GM23248 (cell line): ENCODE results near the gene TH. TPM values are rescaled to one million over a fixed set of nuclear protein-coding genes. Genes with fewer than 3 reads are reported as not detected.

Source experiments
- DNase-seq: peaks from one replicate; pipeline ENCODE4 v3.0.0-alpha.2; 2015
- H2AFZ ChIP-seq: fragments of 200-600 bp; sonication (generic); 2 replicates; pipeline ENCODE4 v1.6.1; 2016; ENCODE audit warnings: antibody characterized with exemption
- H3F3A ChIP-seq: fragments of 200-600 bp; sonication (generic); 2 replicates; pipeline ENCODE4 v1.6.1; 2016; ENCODE audit warnings: mild to moderate bottlenecking, antibody characterized with exemption, mixed run types; ENCODE audit not compliant: insufficient read depth
- H3K27ac ChIP-seq: fragments of 200-600 bp; sonication (generic); 2 replicates; pipeline ENCODE4 v1.5.1; 2016; ENCODE audit warnings: mild to moderate bottlenecking
- H3K27me3 ChIP-seq: fragments of 200-600 bp; sonication (generic); replicated peaks from 2 replicates; pipeline ENCODE4 v1.6.1; 2016; ENCODE audit warnings: mild to moderate bottlenecking; ENCODE audit not compliant: insufficient read depth
- H3K36me3 ChIP-seq: fragments of 200-600 bp; sonication (generic); 2 replicates; pipeline ENCODE4 v1.6.1; 2016; ENCODE audit warnings: low read depth, mild to moderate bottlenecking
- H3K4me1 ChIP-seq: fragments of 200-600 bp; sonication (generic); 2 replicates; pipeline ENCODE4 v1.6.1; 2016; ENCODE audit warnings: mild to moderate bottlenecking; ENCODE audit not compliant: insufficient read depth
- H3K4me2 ChIP-seq: fragments of 200-600 bp; sonication (generic); one replicate; pipeline ENCODE4 v1.6.1; 2016; ENCODE audit warnings: mild to moderate bottlenecking; ENCODE audit not compliant: unreplicated experiment
- H3K4me3 ChIP-seq: fragments of 200-600 bp; sonication (generic); 2 replicates; pipeline ENCODE4 v1.5.1; 2016; ENCODE audit warnings: mild to moderate bottlenecking
- H3K79me2 ChIP-seq: fragments of 200-600 bp; sonication (generic); 2 replicates; pipeline ENCODE4 v1.6.1; 2016; ENCODE audit warnings: mild to moderate bottlenecking; ENCODE audit not compliant: insufficient read depth
- H3K9ac ChIP-seq: fragments of 200-600 bp; sonication (generic); 2 replicates; pipeline ENCODE4 v1.6.1; 2016; ENCODE audit warnings: mild to moderate bottlenecking
- H3K9me2 ChIP-seq: fragments of 200-600 bp; sonication (generic); 2 replicates; pipeline ENCODE4 v1.6.1; 2016; ENCODE audit warnings: mixed run types, mild to moderate bottlenecking, moderate library complexity; ENCODE audit not compliant: insufficient read depth
- H3K9me3 ChIP-seq: fragments of 200-600 bp; sonication (generic); one replicate; pipeline ENCODE4 v1.6.1; 2017; ENCODE audit warnings: low read depth
- H4K20me1 ChIP-seq: fragments of 200-600 bp; sonication (generic); 2 replicates; pipeline ENCODE4 v1.6.0; 2016; ENCODE audit not compliant: insufficient read depth
- EZH2 ChIP-seq: fragments of 200-600 bp; sonication (generic); IDR thresholded peaks from 2 replicates; pipeline ENCODE4 v1.6.1; 2018; ENCODE audit warnings: antibody characterized with exemption, mild to moderate bottlenecking; ENCODE audit not compliant: insufficient read depth, poor library complexity, severe bottlenecking
- EZH2phosphoT487 ChIP-seq: fragments of 200-600 bp; sonication (generic); IDR thresholded peaks from 2 replicates; pipeline ENCODE4 v1.6.1; 2018; ENCODE audit warnings: antibody characterized with exemption, moderate library complexity, mild to moderate bottlenecking, low read depth; ENCODE audit not compliant: insufficient read depth
- WGBS, 2 experiments: methylation state at CpG; one replicate each; pipeline ENCODE4 v1.1.6; 2015 to 2017; ENCODE audit warnings: low lambda C conversion rate in 2 of 2, low coverage in 1 of 2; ENCODE audit errors: missing lambda C conversion rate in 2 of 2; 5-methylcytosine and 5-hydroxymethylcytosine counted together
- in situ Hi-C: fragments of 300-500 bp; cut with MboI; formaldehyde crosslinking; loops from 2 replicates; pipeline ENCODE4 v1.15.0; 2020
- polyA plus RNA-seq: library from polyadenylated mRNA; unstranded; fragments of >200 nt; fragmentation: Nextera tagmentation; extraction: Ambion mirVana; gene quantifications from 2 replicates; pipeline ENCODE4 v1.2.1, GENCODE V29; 2016
- total RNA-seq: library from RNA; depleted of rRNA; stranded (reverse); fragments of >200 nt; shearing (Covaris generic); gene quantifications from 2 replicates; pipeline ENCODE4 v1.2.3, GENCODE V29; 2014

The TH gene
- total and polyA plus RNA-seq, 2 experiments from 2014 or later: not detected

GRCh38 chr11:2173761-2174160 is 2.1 kb upstream of the TH start:
- no peak for DNase-seq
- Histone ChIP-seq H3K9me3 (no peaks in the 10 kb centered on the region), H3F3A (no peaks in the 10 kb centered on the region), H3K4me1 (peaks cover 7% of the 10 kb centered on the region; the same call in 1 of the 2 replicates), H3K9me2 (no peaks in the 10 kb centered on the region), H3K79me2 (no peaks in the 10 kb centered on the region), H4K20me1 (no peaks in the 10 kb centered on the region), H3K4me3 (no peak overlapping the region), H3K4me2 (no peak overlapping the region), H3K27me3 (peaks cover 3% of the 10 kb centered on the region; the same call in 1 of the 2 replicates), H2AFZ (no peak overlapping the region), H3K27ac (no peak overlapping the region), H3K36me3 (no peaks in the 10 kb centered on the region), H3K9ac (no peak overlapping the region)
- in situ Hi-C loops: loop anchor here (25.0 kb wide), 2 partner anchors 311 to 461 kb away; partner anchors contain the start of gene LSP1
- TF ChIP-seq EZH2phosphoT487 (no peak), EZH2 (no peak)
- 47 to 52% methylated on average over 10 to 11 of the region's 11 CpGs for WGBS, 2 experiments

- H3K4me3 ChIP-seq: no peak overlapping the region
- peak; percentile 23 for DNase-seq
- no peak overlapping the region for H3K9ac ChIP-seq
- no peak overlapping the region for H2AFZ ChIP-seq
- in situ Hi-C loops: loop anchor here (25.0 kb wide), 2 partner anchors 311 to 461 kb away; partner anchors contain the start of gene LSP1
- H3F3A ChIP-seq: no peaks in the 10 kb centered on the region
- H3K79me2 ChIP-seq: no peaks in the 10 kb centered on the region
- H4K20me1 ChIP-seq: no peaks in the 10 kb centered on the region
- H3K27me3 ChIP-seq: peaks cover 3% of the 10 kb centered on the region; the same call in 1 of the 2 replicates
- no peaks in the 10 kb centered on the region for H3K9me3 ChIP-seq
- 69 to 73% methylated on average over 16 of the region's 16 CpGs for WGBS, 2 experiments
- TF ChIP-seq EZH2 (no peak), EZH2phosphoT487 (no peak)
- no peaks in the 10 kb centered on the region for H3K9me2 ChIP-seq
- H3K36me3 ChIP-seq: no peaks in the 10 kb centered on the region
- no peak overlapping the region for H3K4me2 ChIP-seq
- no peak overlapping the region for H3K27ac ChIP-seq
- H3K4me1 ChIP-seq: peaks cover 4% of the 10 kb centered on the region; the same call in 1 of the 2 replicates
These were observed 1.6 kb upstream of the TH start for GRCh38 chr11:2173150-2173693.

- 83 to 84% methylated on average over 7 to 12 of the region's 12 CpGs for WGBS, 2 experiments
These were observed 1.1 kb upstream of the TH start for GRCh38 chr11:2172676-2173075.

GRCh38 chr11:2169626-2170570 is 1.7 kb downstream of the TH start:
- H3K27ac ChIP-seq: no peak overlapping the region
- in situ Hi-C loops: loop anchor here (25.0 kb wide), 2 partner anchors 308 to 458 kb away; partner anchors contain the start of gene LSP1

More at GRCh38 chr11:2172676-2173075, 1.1 kb upstream of the TH start:
- Histone ChIP-seq H3K4me2 (no peak overlapping the region), H3K36me3 (no peaks in the 10 kb centered on the region), H2AFZ (no peak overlapping the region), H3K9me2 (no peaks in the 10 kb centered on the region), H3F3A (no peaks in the 10 kb centered on the region), H3K9me3 (no peaks in the 10 kb centered on the region), H3K9ac (no peak overlapping the region), H3K79me2 (no peaks in the 10 kb centered on the region), H3K4me3 (no peak overlapping the region), H3K27me3 (peaks cover 3% of the 10 kb centered on the region; the same call in 1 of the 2 replicates), H3K27ac (no peak overlapping the region), H3K4me1 (peaks cover 4% of the 10 kb centered on the region; the same call in 1 of the 2 replicates), H4K20me1 (no peaks in the 10 kb centered on the region)
- DNase-seq: no peak
- in situ Hi-C loops: loop anchor here (25.0 kb wide), 2 partner anchors 310 to 460 kb away; partner anchors contain the start of gene LSP1
- TF ChIP-seq EZH2 (no peak), EZH2phosphoT487 (no peak)

More at GRCh38 chr11:2169626-2170570, 1.7 kb downstream of the TH start:
- H3K36me3 ChIP-seq: no peaks in the 10 kb centered on the region
- no peaks in the 10 kb centered on the region for H3K9me2 ChIP-seq
- H2AFZ ChIP-seq: no peak overlapping the region
- no peaks in the 10 kb centered on the region for H3K4me1 ChIP-seq
- H3K27me3 ChIP-seq: peaks cover 11% of the 10 kb centered on the region
- TF ChIP-seq EZH2: no peak
- TF ChIP-seq EZH2phosphoT487: no peak
- H4K20me1 ChIP-seq: no peaks in the 10 kb centered on the region
- WGBS, 2 experiments: 63 to 75% methylated on average over 32 to 43 of the region's 45 CpGs
- no peaks in the 10 kb centered on the region for H3K9me3 ChIP-seq
- no peak overlapping the region for H3K9ac ChIP-seq
- no peak overlapping the region for H3K4me2 ChIP-seq
- no peaks in the 10 kb centered on the region for H3F3A ChIP-seq
- no peak for DNase-seq
- H3K79me2 ChIP-seq: no peaks in the 10 kb centered on the region
- no peak overlapping the region for H3K4me3 ChIP-seq
